Measurements from ENCODE around the gene ELK1.
"Not testable (repeated sequence)": the region's sequence is repeated elsewhere in the genome, so short reads cannot be mapped to it uniquely, and the experiment has no call there.

ELK1 gene, protein sequence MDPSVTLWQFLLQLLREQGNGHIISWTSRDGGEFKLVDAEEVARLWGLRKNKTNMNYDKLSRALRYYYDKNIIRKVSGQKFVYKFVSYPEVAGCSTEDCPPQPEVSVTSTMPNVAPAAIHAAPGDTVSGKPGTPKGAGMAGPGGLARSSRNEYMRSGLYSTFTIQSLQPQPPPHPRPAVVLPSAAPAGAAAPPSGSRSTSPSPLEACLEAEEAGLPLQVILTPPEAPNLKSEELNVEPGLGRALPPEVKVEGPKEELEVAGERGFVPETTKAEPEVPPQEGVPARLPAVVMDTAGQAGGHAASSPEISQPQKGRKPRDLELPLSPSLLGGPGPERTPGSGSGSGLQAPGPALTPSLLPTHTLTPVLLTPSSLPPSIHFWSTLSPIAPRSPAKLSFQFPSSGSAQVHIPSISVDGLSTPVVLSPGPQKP

DNA sequence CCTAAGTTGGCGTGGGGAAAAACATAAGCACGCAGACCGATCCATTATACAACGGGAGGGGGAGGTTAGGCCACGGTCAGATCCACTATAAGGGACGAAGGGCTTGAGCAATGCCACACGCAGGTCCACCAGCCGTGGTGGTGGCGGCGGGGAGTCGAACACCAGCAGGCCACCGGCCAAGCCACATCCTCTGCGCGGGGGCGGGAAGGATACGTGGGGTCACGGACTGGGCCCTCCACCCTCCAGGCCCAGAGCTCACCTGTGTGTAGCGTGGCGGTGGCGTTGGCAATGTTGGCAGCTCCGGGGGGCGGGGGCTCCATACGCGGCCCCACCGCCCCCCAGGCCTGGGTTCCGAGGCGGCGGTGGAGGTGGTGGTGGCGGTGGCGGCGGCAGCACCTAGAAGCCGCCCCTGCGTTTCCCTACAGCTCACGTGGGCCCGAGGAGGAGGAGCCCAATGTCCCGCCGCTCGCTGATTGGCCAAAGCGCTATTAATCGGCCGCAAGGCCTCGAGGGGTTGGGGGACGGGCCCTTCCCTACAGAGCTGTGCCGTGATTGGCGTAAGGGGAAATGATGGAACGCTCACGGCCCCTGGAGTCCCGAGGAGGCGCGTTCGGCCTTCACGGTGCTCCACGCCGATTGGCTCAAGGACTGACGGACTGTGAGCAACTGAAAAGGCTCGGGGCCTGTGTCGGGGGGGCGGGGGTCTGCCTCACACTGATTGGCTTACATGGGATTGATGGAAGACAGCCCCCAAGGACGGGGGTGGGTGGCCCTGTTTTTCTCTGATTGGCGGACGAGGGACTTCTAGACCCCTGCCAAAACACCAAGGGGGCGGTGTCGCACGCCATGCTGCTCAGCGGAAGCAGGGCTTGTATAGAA, at the start of gene ELK1:
ELK1 (minus strand) TSS at position 400 of the 879 bp plus-strand sequence. CDS start 9,122 bp downstream, outside the sequence.
- peak; percentile 80 to 86 for DNase-seq (ENCODE audit: low read depth in 2 of 2)

DNA sequence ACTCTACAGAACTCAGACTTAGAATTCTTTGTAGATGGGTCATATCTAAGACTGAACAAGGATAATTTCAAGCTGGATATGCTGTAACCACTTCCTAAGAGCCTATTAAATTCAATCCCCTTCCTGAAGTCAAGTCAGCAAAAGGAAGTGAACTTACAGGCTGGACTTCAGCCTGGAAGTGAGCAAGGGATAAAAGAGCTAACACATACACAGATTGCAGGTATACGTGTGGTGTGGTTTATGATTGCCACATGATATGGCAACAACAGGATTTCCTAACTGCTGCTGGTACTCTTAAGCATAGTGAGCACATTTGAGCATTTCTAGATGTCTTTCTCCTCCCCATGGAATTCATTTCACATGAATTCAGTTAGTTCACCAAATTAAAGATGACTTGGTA, 46.8 kb upstream of the ELK1 start:
- DNase-seq (ENCODE audit: low read depth in 2 of 2): no peak

DNA sequence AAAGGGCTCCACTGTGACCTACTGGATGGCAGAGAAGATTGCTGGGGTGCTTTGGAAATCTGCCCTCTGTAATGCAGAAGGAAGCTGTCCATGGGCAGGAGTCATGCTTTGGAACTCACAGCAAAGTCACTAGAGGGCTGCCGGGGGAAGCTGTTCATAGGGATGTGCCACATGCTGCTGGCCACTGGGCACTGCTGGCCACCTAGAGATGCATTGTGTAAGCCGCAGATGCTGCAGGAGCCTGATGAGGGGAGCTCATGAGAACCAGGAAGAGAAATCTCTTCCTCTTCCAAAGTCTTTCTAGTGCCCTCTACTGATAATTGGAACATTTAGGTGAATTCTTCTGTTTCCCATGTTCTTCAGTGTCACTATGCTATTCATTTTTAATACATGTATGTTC, 39.8 kb upstream of the ELK1 start:
- no peak for DNase-seq (ENCODE audit: low read depth in 2 of 2)

DNA sequence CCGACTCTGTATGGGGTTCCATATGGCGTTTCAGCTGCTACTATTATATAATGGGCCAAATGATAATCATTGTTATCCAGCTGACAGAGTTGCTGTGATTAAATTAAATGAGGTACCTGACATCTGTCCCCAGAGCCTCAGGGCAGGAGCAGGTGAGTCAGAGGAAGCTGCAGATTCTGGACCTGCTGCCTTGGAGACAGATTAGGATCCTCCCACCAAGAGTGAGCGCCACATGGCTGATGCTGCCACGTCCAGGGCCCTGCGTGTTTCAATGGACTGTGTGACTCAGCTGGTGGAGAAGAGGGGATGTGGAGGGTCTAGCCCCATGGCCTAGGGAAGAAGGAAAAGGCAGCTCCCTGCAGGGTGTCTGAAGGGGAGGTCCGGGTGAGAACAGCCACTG, 36.9 kb upstream of the ELK1 start:
- DNase-seq (ENCODE audit: low read depth in 2 of 2): no peak

DNA sequence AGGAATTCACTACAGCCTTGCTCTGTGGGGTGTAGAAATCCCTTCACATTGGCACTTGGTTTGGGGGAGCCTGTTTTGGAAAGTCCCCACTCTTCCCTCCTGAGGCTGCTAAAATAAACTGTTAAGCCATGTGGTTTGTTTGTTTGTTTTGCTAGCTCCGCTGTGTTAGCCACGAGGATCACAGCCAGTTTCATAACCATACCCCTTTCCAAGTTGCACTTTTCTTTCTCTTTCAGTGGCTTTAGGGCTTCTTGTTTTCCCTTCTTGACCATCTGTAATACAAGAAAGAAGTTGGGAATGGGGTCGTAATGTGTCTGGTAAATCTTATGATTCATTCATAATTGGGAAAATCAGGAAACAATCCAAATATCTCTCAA, 33.5 kb upstream of the ELK1 start:
- no peak for DNase-seq (ENCODE audit: low read depth in 2 of 2)

DNA sequence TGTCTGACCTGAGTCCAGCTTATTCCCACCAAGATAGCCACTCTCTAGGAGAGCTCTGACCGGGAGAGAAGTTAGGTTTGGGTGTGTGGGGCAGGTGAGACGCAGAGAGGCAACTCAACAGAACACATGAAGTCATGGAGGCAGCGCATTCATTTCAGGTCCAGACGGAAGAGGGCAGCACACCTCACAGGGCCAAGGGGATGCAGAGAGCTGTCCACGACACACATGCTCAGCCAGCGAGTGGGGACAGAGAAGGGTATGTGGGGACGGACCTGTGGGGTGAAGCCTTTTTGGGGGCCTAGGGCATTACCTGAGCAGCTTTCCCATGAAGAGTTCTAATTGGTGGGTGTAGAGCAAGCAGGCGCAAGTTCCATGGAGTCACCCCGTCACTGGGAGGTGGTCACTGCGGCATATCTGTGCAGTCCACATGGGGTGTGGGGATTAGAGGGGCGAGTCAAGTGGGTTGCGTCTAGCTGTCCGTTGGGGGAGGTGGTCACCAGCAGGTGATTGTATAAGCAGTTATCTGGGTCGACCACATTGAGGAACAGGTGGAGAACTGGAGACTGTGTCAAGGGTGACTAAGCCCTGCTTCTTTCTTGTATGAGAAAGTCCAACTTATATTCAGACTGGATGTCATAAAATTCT, 32.9 kb upstream of the ELK1 start:
- no peak for DNase-seq (ENCODE audit: low read depth in 2 of 2)

DNA sequence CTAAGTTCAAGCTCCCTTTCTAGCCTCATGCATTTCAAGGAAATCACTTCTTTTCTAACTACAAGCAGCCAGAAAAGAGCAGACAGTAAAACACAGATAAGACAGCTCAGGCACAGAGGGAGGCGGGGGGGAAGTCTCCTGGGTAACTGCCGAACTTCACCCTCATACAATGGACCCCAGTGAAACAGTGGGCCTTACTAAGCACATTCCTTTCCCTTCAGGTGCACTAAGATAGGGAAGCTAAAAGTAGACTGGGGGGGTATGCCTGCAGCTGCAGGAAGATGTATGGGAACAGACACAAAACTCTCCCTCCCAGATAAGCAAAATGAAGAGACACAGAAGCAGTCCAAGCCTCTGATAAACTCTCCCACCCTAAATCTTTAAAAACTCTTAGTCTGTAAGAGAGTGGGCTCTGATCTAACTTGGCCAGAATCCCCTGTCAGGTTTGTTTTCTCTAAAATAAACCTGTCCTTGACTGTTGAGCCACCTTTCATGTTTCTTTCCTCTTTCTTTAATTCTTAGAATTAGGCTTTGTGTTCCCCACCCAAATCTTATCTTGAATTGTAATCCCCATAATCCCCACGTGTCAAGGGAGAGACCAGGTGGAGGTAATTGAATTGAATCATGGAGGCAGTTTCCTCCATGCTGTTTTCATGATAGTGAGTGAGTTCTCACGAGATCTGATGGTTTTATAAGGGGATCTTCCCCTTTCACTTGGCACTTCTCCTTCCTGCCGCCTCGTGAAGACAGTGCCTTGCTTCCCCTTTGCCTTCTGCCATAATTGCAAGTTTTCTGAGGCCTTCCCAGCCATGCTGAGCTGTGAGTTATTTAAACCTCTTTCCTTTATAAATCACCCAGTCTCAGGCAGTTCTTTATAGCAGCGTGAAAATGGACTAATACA, 25.8 kb upstream of the ELK1 start:
- DNase-seq (ENCODE audit: low read depth in 2 of 2): not testable (repeated sequence)

DNA sequence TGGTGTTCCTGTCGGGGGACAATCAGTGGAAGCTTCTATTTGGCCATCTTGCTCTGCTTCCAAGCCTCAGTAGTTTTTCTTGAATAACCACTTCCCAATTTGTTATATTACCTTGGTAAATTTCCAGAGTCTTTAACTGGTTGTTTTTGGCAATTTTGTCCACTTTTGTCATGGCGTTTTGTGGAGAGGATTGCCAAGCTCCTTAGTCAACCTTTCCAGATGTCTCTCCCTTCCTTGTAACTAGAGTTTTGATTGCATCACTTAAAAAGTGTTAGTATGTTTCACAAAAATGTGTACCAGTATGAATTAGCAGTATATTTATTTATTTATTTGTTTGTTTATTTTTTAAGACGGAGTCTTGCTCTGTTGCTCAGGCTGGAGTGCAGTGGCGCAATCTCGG, 24.4 kb upstream of the ELK1 start:
- DNase-seq (ENCODE audit: low read depth in 2 of 2): no peak

DNA sequence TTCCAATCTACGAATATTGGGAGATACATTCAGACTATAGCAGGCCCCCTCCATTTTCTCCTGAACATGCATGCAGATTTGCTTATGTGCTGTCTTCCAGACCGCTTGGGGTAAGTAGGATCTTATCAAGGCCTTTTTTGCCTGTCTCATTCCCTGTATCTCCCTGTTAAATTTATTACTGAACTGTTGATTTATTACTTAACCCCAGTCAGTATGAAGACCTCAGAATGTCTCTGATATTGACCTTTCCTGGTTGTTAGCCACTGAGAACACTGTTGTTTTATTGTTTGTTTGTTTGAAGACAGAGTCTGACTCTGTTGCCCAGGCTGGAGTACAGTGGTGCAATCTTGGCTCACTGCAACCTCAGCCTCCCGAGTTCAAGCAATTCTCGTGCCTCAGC, 15.4 kb upstream of the ELK1 start:
- not testable (repeated sequence) for DNase-seq (ENCODE audit: low read depth in 2 of 2)

DNA sequence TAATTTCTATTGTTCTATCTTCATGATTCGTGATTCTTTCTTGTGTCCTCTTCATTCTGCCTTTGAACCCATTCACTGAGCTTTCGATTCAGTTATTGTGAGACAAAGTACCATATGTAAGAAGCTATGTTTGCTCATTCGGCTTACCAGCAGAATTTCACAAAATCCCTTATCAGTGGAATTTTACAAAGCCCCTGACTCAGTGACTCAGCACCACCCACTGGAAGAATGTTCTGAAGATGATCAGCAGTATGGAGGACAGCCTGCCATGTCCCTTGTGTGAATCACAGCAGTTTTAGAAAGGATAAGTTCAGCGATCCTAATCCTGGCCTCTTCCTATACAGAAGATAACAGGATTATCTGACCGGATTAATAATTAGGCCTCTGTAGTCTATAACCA, 14.4 kb upstream of the ELK1 start:
- DNase-seq (ENCODE audit: low read depth in 2 of 2): no peak

DNA sequence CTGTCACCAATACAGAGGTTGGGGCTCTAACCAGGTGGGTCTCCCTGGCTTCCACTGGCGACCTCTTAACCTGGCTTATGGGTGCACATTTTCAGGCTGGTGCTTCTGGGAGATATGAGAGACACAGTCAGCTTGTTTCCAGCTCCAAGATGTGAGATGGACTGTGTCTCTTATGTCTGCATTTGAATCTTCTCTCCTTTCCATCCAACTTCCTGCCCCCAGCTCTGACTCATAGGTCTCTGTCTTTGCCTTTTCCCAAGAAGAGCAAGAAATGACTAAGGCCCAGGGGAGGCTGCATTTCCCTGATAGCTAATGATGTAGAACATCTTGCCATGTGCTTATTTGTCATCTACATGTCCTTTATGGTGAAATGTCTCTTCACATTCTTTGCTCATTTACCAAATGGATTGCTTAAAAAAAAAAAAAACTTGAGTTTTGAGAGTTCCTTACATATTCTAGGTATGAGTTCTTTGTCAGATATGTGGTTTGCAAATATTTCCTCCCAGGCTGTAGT, 11.8 kb upstream of the ELK1 start:
- peak; percentile 34 to 39 for DNase-seq (ENCODE audit: low read depth in 2 of 2)

DNA sequence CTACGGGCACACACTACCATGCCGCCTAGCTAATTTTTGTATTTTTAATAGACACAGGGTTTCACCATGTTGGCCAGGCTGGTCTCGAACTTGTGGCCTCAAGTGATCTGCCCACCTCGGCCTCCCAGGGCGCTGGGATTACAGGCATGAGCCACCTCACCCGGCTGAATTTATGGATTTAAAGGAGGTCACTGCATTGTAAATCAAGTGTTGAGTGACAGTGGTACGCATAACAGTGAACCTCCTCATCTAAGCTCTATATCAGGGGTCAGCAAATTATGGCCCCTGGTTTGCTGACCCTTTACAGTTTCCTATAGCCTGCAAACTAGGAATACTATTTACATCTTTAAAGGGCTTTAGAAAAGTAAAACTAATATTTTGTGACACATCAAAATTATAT, 11.2 kb upstream of the ELK1 start:
- DNase-seq (ENCODE audit: low read depth in 2 of 2): no peak

DNA sequence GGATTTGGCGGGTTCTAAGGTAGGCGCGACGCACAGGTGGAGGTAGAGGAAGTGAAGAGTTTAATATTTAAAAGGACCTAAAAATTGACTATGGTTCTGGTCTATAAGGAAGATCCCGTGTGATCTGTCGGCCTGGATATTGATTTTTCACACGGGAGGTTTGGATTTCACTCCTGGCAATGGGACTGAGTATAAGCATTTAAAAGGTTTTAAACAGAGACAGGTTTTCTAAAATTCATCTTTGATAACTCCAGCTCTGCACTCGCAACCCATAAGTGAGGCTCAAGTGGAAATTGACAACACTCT, 9.0 kb upstream of the ELK1 start:
- DNase-seq (ENCODE audit: low read depth in 2 of 2): no peak

DNA sequence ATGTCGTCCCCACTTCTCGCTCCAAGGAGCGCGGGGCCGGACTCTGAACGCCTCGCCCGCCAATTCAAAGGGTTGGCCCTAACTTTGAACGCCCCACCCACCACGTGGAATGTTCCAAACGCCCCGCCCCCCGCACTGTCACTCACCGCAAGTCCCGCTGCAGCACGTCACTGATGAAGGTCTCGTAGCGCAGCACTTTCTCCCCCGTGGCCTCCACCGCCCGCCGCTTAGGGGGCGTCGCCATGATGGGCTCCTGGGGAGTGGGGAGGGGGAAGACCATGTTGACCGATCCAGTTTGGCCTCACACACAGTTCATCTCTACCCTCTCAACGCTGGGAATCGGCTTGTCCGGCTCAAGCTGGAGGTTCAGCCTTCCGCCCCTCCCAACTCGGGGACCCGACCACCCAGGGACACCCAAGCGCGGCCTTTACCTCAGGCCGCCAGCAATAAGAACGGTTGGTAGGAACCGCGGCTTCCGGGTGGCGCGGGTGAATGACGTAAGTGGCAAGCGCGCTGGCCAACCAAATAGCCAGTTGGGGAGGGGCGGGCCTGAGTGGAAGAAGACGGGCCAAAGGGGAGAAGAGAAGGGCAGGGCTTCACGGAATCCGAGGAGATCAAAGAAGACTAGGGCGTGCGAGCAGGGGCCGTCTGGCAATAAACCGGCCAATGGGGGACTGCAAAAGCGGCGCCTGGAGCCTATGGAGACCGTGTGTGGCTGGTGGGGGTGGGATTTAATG, 8.5 kb upstream of the ELK1 start, which contains the start of gene UXT:
UXT (minus strand) TSS at position 497 of the 737 bp plus-strand sequence; CDS start at position 244, 253 bp downstream.
- DNase-seq (ENCODE audit: low read depth in 2 of 2): peak; percentile 85 to 86

DNA sequence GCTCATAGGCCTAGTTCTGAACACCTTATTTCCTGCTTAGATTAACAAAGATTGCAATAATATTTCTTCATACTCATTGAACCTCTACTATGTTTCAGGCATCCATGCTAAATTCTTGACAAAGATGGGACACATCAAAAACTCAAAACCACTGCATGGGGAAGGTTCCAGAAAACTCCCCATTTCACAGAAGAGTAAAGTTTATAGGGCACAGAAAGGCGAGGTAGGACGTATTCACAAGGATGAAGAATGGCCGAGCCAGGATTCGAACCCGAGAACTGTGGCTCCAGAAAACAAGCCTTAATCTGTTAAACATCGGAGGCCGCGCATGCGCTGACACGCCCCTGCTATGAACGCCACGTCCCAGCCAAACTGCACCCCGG, 7.9 kb upstream of the ELK1 start:
- no peak for DNase-seq (ENCODE audit: low read depth in 2 of 2)

DNA sequence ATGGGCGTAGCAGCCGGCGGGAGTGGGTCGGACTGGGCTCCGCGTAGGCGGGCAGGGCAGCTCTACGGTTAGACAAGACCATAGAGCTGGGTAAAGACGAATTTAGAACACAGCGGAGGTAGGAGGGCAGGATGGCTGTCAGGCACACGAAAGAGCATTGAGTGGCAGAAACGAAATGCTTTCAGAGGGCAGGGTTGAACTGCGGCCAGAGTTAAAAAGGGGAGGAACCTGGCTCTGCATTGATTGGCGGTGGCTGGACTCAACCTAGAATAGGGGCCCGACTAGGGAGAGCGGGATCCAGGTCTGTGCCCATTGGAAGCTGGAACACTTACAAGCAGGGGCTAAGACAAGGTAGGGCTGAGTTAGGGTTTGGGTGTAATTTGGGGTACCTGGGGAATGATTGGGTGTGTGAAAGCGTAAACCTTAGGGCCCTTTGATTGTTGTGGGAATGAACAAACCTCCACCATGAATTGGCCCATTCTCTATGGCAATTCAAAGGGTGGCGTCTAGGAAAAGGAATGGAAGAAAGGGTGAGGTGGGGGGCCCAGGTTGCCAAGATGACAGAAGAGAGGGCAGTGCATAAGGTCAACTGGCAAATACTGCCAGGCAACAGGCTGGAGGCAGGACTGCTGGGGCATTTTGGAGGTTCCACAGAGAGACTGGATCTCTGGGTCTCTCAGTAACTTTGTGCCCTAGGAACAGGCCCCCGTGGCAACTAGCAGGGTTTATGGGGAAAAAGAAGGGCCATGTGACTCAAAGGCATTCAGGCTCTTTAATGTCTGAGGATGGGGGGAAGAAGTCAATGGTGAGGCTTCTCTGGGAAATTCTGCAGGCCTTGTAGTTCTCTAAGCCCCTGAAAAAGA, 911 bp upstream of the ELK1 start:
- DNase-seq (ENCODE audit: low read depth in 2 of 2): no peak

DNA sequence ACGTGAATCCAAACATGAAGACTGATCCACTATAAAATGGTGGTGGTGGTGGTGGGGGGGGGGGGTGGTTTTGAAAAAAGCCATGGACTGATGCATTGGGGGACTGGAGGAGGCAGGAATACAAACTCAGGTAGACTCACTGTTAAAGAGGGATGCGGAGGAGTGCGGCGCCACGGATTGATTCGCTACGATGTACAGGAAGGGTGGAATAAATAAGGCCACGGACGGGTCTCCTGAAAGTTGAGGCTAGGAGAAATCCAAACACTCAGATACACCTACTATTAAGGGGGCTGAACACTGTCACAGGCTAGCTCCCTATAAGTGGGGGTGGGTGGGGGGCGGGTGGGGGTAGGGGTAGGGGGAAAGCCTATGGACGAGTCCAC, 591 bp downstream of the ELK1 start:
- DNase-seq (ENCODE audit: low read depth in 2 of 2): no peak

DNA sequence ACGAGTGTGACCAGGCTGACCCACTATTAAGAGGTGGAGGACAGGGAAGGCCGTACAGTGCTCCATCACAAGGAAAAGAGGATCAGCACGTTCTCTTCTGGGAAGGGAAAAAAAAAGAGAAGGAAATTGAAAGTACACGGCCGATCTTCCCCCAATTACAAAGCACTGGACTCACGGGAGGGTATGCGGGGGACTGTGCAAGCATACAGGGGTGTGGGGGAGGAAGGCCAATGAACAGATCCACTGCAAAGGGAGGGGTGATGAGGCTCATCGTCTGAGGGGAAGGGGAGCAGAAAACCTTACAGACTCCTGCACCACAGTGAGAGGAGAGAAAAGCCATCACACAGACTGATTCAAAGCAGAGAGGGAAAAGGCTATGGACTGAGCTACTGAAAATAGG, 1.1 kb downstream of the ELK1 start:
- DNase-seq (ENCODE audit: low read depth in 2 of 2): no peak

DNA sequence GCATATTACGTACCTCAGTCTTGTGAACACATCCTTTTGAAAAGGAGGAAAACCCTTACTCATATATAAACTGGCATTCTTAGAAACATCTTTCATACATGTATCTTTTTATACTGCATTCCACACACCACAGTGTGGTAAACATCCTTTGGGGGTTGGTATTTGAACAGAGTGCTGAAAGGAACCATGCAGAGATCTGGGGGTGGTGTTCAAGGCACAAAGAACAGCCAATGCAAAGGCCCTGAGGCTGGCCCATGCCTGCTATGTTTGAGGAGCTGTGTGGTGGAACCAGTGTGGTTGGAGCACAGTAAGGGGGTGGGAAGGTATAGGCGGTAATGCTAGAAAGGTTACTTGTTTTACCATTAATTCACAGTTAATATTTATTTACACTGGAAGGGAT, 2.0 kb downstream of the ELK1 start:
- DNase-seq (ENCODE audit: low read depth in 2 of 2): no peak

DNA sequence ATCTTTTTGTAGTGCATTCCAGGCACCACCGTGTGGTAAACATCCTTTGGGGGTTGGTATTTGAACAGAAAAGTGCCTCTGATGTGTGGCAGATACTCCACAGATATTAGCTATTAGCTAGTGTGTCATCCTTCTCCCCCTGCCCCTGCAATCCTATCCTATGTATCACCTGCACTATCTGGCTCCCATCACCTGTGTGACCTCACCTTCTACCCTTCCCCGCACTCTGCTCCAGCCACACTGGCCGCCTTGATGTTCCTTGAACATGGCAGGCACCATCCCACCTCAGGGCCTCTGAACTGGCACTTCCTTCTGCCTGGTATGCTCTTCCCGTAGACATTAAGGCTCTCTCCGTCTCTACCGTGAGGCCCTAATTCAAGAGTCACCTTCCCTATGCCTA, 3.7 kb downstream of the ELK1 start:
- no peak for DNase-seq (ENCODE audit: low read depth in 2 of 2)
